Measurements from ENCODE around the gene FOSL1. TPM values are rescaled to one million over a fixed set of nuclear protein-coding genes. Genes with fewer than 3 reads are reported as not detected.

Gene FOSL1
- total RNA-seq, 1 experiment from 2014 or later, result 186 TPM

DNA sequence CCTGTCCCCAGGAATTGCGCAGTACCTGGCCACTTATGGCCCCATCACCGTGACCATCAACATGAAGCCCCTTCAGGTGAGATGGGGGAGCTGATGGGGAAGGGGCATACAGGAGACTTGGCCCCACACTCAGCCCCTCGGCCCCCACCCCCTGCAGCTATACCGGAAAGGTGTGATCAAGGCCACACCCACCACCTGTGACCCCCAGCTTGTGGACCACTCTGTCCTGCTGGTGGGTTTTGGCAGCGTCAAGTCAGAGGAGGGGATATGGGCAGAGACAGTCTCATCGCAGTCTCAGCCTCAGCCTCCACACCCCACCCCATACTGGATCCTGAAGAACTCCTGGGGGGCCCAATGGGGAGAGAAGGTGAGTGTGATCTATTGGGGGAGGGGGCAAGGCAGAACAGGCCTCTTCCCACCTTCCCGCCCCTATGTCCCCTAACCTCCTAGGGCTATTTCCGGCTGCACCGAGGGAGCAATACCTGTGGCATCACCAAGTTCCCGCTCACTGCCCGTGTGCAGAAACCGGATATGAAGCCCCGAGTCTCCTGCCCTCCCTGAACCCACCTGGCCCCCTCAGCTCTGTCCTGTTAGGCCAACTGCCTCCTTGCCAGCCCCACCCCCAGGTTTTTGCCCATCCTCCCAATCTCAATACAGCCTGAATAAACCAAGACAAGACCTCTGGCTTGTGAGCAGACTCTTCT is 17.0 kb downstream of the FOSL1 start:
- Histone ChIP-seq H3K27ac (ENCODE audit: low read length) (no peak overlapping the region), H3K36me3 (ENCODE audit: control insufficient read depth, insufficient read depth, low read length) (peaks cover 4% of the 10 kb centered on the region; the same call in 1 of the 2 replicates), H3K4me1 (ENCODE audit: control insufficient read depth, insufficient read depth, low read length) (peaks cover 23% of the 10 kb centered on the region), H3K9me3 (ENCODE audit: control insufficient read depth, insufficient read depth, low read depth, low read length) (no peaks in the 10 kb centered on the region), H3K4me3 (ENCODE audit: low read depth in 2 of 2, low read length in 2 of 2) (no peak overlapping the region), H3K27me3 (ENCODE audit: control insufficient read depth, insufficient read depth, low read length) (no peaks in the 10 kb centered on the region)
- TF ChIP-seq, protein P1, sequence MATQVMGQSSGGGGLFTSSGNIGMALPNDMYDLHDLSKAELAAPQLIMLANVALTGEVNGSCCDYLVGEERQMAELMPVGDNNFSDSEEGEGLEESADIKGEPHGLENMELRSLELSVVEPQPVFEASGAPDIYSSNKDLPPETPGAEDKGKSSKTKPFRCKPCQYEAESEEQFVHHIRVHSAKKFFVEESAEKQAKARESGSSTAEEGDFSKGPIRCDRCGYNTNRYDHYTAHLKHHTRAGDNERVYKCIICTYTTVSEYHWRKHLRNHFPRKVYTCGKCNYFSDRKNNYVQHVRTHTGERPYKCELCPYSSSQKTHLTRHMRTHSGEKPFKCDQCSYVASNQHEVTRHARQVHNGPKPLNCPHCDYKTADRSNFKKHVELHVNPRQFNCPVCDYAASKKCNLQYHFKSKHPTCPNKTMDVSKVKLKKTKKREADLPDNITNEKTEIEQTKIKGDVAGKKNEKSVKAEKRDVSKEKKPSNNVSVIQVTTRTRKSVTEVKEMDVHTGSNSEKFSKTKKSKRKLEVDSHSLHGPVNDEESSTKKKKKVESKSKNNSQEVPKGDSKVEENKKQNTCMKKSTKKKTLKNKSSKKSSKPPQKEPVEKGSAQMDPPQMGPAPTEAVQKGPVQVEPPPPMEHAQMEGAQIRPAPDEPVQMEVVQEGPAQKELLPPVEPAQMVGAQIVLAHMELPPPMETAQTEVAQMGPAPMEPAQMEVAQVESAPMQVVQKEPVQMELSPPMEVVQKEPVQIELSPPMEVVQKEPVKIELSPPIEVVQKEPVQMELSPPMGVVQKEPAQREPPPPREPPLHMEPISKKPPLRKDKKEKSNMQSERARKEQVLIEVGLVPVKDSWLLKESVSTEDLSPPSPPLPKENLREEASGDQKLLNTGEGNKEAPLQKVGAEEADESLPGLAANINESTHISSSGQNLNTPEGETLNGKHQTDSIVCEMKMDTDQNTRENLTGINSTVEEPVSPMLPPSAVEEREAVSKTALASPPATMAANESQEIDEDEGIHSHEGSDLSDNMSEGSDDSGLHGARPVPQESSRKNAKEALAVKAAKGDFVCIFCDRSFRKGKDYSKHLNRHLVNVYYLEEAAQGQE (IDR thresholded peaks at IDR 0.05; ENCODE audit: insufficient read depth in 1 of 2, low read depth in 2 of 2, low read length in 1 of 2), result no peak
- TF ChIP-seq TCF7L2 (IDR thresholded peaks at IDR 0.05; ENCODE audit: low read depth, low read length), result no peak
- TF ChIP-seq POLR2AphosphoS5 (IDR thresholded peaks at IDR 0.05; ENCODE audit: low read depth, low read length), result no peak
- TF ChIP-seq, protein P2, sequence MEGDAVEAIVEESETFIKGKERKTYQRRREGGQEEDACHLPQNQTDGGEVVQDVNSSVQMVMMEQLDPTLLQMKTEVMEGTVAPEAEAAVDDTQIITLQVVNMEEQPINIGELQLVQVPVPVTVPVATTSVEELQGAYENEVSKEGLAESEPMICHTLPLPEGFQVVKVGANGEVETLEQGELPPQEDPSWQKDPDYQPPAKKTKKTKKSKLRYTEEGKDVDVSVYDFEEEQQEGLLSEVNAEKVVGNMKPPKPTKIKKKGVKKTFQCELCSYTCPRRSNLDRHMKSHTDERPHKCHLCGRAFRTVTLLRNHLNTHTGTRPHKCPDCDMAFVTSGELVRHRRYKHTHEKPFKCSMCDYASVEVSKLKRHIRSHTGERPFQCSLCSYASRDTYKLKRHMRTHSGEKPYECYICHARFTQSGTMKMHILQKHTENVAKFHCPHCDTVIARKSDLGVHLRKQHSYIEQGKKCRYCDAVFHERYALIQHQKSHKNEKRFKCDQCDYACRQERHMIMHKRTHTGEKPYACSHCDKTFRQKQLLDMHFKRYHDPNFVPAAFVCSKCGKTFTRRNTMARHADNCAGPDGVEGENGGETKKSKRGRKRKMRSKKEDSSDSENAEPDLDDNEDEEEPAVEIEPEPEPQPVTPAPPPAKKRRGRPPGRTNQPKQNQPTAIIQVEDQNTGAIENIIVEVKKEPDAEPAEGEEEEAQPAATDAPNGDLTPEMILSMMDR (IDR thresholded peaks at IDR 0.05), result no peak
- TF ChIP-seq SIN3A (IDR thresholded peaks at IDR 0.05; ENCODE audit: borderline replicate concordance, insufficient read depth, low read depth, low read length), result no peak
- POLR2A ChIA-PET, result no interaction called here
- DNase-seq (ENCODE audit: low read depth, low spot score), result no peak
- no peak for ATAC-seq
- intact Hi-C loops (cut with micrococcal nuclease; ENCODE audit: unreplicated experiment), result no loop called here
- CTCF ChIA-PET, result interaction anchor here (1.9 to 2.1 kb wide), 2 partner anchors 13 to 139 kb away, joined by 5 read pairs; no protein-coding TSS in a partner anchor
- in situ Hi-C loops (cut with HindIII; ENCODE audit: low pct_unique_long_range_greater_than_20kb, low sequenced_read_pairs), result no loop called here
- no TSS peak for BruUV-seq (replicated peaks)

DNA sequence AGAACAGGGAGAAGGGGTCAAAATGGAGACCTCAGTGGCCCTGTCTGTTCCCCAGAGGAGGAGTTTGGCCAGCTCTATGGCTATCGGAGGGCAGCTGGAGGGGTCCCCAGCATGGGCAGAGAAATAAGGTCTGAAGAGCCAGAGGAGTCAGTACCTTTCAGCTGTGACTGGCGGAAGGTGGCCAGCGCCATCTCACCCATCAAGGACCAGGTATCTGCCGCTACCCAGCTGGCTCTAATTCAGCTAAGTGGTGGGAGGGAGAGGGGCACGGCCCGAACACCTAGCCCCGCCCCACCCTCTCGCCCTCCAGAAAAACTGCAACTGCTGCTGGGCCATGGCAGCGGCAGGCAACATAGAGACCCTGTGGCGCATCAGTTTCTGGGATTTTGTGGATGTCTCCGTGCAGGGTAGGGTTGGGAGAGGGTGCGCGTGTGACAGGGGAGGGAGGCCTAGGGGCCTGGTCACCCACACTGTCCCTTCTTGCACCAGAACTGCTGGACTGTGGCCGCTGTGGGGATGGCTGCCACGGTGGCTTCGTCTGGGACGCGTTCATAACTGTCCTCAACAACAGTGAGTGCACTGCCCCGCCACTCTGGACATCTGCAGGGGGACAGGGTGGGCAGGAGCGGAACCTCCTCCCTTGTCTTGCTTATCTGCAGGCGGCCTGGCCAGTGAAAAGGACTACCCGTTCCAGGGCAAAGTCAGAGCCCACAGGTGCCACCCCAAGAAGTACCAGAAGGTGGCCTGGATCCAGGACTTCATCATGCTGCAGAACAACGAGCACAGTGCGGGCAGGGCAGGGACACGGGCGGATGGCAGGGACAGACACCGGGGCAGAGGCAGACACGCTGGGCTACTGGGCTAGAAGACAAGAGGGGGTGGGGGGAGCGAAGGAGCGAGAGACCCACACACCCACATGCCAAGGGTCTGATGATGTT is 17.8 kb downstream of the FOSL1 start:
- Histone ChIP-seq H3K36me3 (ENCODE audit: control insufficient read depth, insufficient read depth, low read length) (peaks cover 4% of the 10 kb centered on the region; the same call in 1 of the 2 replicates), H3K9me3 (ENCODE audit: control insufficient read depth, insufficient read depth, low read depth, low read length) (no peaks in the 10 kb centered on the region), H3K4me3 (ENCODE audit: low read depth in 2 of 2, low read length in 2 of 2) (no peak overlapping the region), H3K27ac (ENCODE audit: low read length) (no peak overlapping the region), H3K27me3 (ENCODE audit: control insufficient read depth, insufficient read depth, low read length) (no peaks in the 10 kb centered on the region), H3K4me1 (ENCODE audit: control insufficient read depth, insufficient read depth, low read length) (peaks cover 20% of the 10 kb centered on the region)
- ChIA-PET POLR2A (interaction anchor here (0.5 kb wide), 1 partner anchor 107 kb away, joined by 6 read pairs; no protein-coding TSS in a partner anchor), CTCF (no interaction called here)
- BruUV-seq (replicated peaks), result no TSS peak
- DNase-seq (ENCODE audit: low read depth, low spot score), result no peak
- no peak for ATAC-seq
- intact Hi-C loops (cut with micrococcal nuclease; ENCODE audit: unreplicated experiment) (no loop called here), in situ Hi-C loops (cut with HindIII; ENCODE audit: low pct_unique_long_range_greater_than_20kb, low sequenced_read_pairs) (no loop called here)
- TF ChIP-seq POLR2AphosphoS5 (IDR thresholded peaks at IDR 0.05; ENCODE audit: low read depth, low read length), result no peak
- no peak for TF ChIP-seq TCF7L2 (IDR thresholded peaks at IDR 0.05; ENCODE audit: low read depth, low read length)
- TF ChIP-seq, protein P1 (IDR thresholded peaks at IDR 0.05; ENCODE audit: insufficient read depth in 1 of 2, low read depth in 2 of 2, low read length in 1 of 2), result no peak
- TF ChIP-seq, protein P2 (IDR thresholded peaks at IDR 0.05), result no peak
- TF ChIP-seq SIN3A (IDR thresholded peaks at IDR 0.05; ENCODE audit: borderline replicate concordance, insufficient read depth, low read depth, low read length), result no peak
